Measurements from ENCODE around the gene BTAF1. TPM values are rescaled to one million over a fixed set of nuclear protein-coding genes. Genes with fewer than 3 reads are reported as not detected.

Gene BTAF1
- total and polyA plus RNA-seq, 9 donors, result 13.0 to 50.7 (median 38.9) TPM

- TF ChIP-seq POLR2A (IDR thresholded peaks at IDR 0.05) (no peak), CTCF (IDR thresholded peaks at IDR 0.05) (no peak), EP300 (IDR thresholded peaks at IDR 0.05) (no peak)
- H3K4me1 ChIP-seq (ENCODE audit: insufficient read depth), result no peaks in the 10 kb centered on the region
- H3K4me3 ChIP-seq, result no peak overlapping the region
- intact Hi-C loops (cut with DNase I), result no loop called here
- H3K36me3 ChIP-seq, result no peaks in the 10 kb centered on the region
- H3K27me3 ChIP-seq, result no peaks in the 10 kb centered on the region
- WGBS, 3 donors, result 36 to 41% (median 37%) methylated on average over 3 of the region's 3 CpGs
- no peaks in the 10 kb centered on the region for H3K9me3 ChIP-seq
- H3K27ac ChIP-seq, result no peak overlapping the region
- no peak for DNase-seq
Observed at GRCh38 chr10:91880310-91880709, 43.3 kb upstream of the BTAF1 start.

- Histone ChIP-seq H3K27ac (peak overlapping the region in 1 of 2 donors; percentile 52), H3K4me1 (ENCODE audit: insufficient read depth) (no peaks in the 10 kb centered on the region), H3K9me3 (no peaks in the 10 kb centered on the region), H3K36me3 (no peaks in the 10 kb centered on the region), H3K27me3 (no peaks in the 10 kb centered on the region), H3K4me3 (no peak overlapping the region)
- intact Hi-C loops (cut with DNase I), result no loop called here
- DNase-seq, result peak; percentile 30 to 46 (median 40)
- 56 to 61% (median 57%) methylated on average over 20 of the region's 20 CpGs for WGBS, 3 donors
- TF ChIP-seq EP300 (IDR thresholded peaks at IDR 0.05) (no peak), CTCF (IDR thresholded peaks at IDR 0.05) (no peak), POLR2A (IDR thresholded peaks at IDR 0.05) (no peak)
Observed at GRCh38 chr10:91883549-91884444, 39.8 kb upstream of the BTAF1 start.

- Histone ChIP-seq H3K27me3 (no peaks in the 10 kb centered on the region), H3K9me3 (no peaks in the 10 kb centered on the region), H3K4me1 (ENCODE audit: insufficient read depth) (no peaks in the 10 kb centered on the region), H3K27ac (peak overlapping the region in 1 of 2 donors; percentile 52), H3K4me3 (no peak overlapping the region), H3K36me3 (no peaks in the 10 kb centered on the region)
- TF ChIP-seq EP300 (IDR thresholded peaks at IDR 0.05) (no peak), CTCF (IDR thresholded peaks at IDR 0.05) (no peak), POLR2A (IDR thresholded peaks at IDR 0.05) (no peak)
- no peak for DNase-seq
- intact Hi-C loops (cut with DNase I), result no loop called here
- 5 to 9% (median 6%) methylated on average over 1 of the region's 1 CpG for WGBS, 3 donors
Observed at GRCh38 chr10:91884536-91884935, 39.0 kb upstream of the BTAF1 start.

GRCh38 chr10:91885362-91886079 is 38.0 kb upstream of the BTAF1 start:
- Histone ChIP-seq H3K27ac (no peak overlapping the region), H3K9me3 (no peaks in the 10 kb centered on the region), H3K27me3 (no peaks in the 10 kb centered on the region), H3K36me3 (no peaks in the 10 kb centered on the region), H3K4me3 (no peak overlapping the region), H3K4me1 (ENCODE audit: insufficient read depth) (no peaks in the 10 kb centered on the region)
- 90 to 93% (median 92%) methylated on average over 9 of the region's 9 CpGs for WGBS, 3 donors
- DNase-seq, result no peak
- TF ChIP-seq POLR2A (IDR thresholded peaks at IDR 0.05) (no peak), EP300 (IDR thresholded peaks at IDR 0.05) (no peak), CTCF (IDR thresholded peaks at IDR 0.05) (no peak)
- intact Hi-C loops (cut with DNase I), result no loop called here
